CD4-positive, alpha-beta T cell treated with Interleukin-10 for 1 hour (primary cell): ENCODE results near the gene ZNF48.

Experiments
- DNase-seq: peaks from one replicate; pipeline ENCODE4 v3.0.0-alpha.2; 2020

ZNF48 gene

GRCh38 chr16:30358990-30359870, 36.0 kb upstream of the ZNF48 start:
- DNase-seq, result no peak

GRCh38 chr16:30359871-30360170, 35.4 kb upstream of the ZNF48 start:
- no peak for DNase-seq

GRCh38 chr16:30361180-30361579, 34.0 kb upstream of the ZNF48 start:
- DNase-seq, result no peak

GRCh38 chr16:30365200-30365599, 30.0 kb upstream of the ZNF48 start:
- no peak for DNase-seq

GRCh38 chr16:30366511-30366910, 28.7 kb upstream of the ZNF48 start:
- DNase-seq, result no peak

- DNase-seq, result no peak
These were observed 27.7 kb upstream of the ZNF48 start for GRCh38 chr16:30367349-30368009.

- no peak for DNase-seq
These were observed 27.0 kb upstream of the ZNF48 start for GRCh38 chr16:30368122-30368791.

GRCh38 chr16:30368792-30369090, 26.5 kb upstream of the ZNF48 start:
- DNase-seq, result no peak

GRCh38 chr16:30369091-30369937, 25.9 kb upstream of the ZNF48 start:
- no peak for DNase-seq

- DNase-seq, result no peak
These were observed 25.2 kb upstream of the ZNF48 start for GRCh38 chr16:30369938-30370455.

GRCh38 chr16:30370456-30371247, 24.6 kb upstream of the ZNF48 start, which contains the start of gene TBC1D10B:
TBC1D10B (minus strand) TSS chr16:30370494; CDS start chr16:30370183, 311 bp downstream.
- DNase-seq, result peak; percentile 100

- no peak for DNase-seq
These were observed 23.9 kb upstream of the ZNF48 start for GRCh38 chr16:30371248-30371816.

GRCh38 chr16:30372038-30372712, 23.0 kb upstream of the ZNF48 start:
- no peak for DNase-seq

- DNase-seq, result no peak
These were observed 22.5 kb upstream of the ZNF48 start for GRCh38 chr16:30372725-30373124.

GRCh38 chr16:30374538-30374937, 20.7 kb upstream of the ZNF48 start, which contains the start of gene MYL11:
MYL11 (plus strand) TSS chr16:30374802; CDS start chr16:30374858, 56 bp downstream.
- no peak for DNase-seq

- DNase-seq, result no peak
These were observed 19.4 kb upstream of the ZNF48 start for GRCh38 chr16:30375864-30376263.

- DNase-seq, result no peak
These were observed 18.7 kb upstream of the ZNF48 start for GRCh38 chr16:30376461-30376902.

- DNase-seq, result no peak
These were observed 18.0 kb upstream of the ZNF48 start for GRCh38 chr16:30377050-30377811.

- DNase-seq, result peak; percentile 91
These were observed 17.4 kb upstream of the ZNF48 start for GRCh38 chr16:30377812-30378235.
